Coronary artery (tissue), 2 donors: ENCODE measurements around the gene GTF2A1L.

ENCODE experiments used
- DNase-seq: peaks from one replicate; pipeline ENCODE4 v3.0.0-alpha.2; 2017; ENCODE audit warnings: low spot score
- H3K27ac ChIP-seq, 2 donors: fragments of 200-600 bp; sonication (generic); one replicate each; pipeline ENCODE4 v1.5.1; 2016 to 2019
- H3K4me3 ChIP-seq: fragments of 200-600 bp; sonication (generic); 2 replicates; pipeline ENCODE4 v1.5.1; 2016; ENCODE audit warnings: mild to moderate bottlenecking, moderate library complexity
- CTCF ChIP-seq: fragments of 200-600 bp; sonication (generic); IDR thresholded peaks from one replicate; pipeline ENCODE4 v1.5.1; 2019; ENCODE audit warnings: antibody characterized with exemption

GTF2A1L gene

DNA sequence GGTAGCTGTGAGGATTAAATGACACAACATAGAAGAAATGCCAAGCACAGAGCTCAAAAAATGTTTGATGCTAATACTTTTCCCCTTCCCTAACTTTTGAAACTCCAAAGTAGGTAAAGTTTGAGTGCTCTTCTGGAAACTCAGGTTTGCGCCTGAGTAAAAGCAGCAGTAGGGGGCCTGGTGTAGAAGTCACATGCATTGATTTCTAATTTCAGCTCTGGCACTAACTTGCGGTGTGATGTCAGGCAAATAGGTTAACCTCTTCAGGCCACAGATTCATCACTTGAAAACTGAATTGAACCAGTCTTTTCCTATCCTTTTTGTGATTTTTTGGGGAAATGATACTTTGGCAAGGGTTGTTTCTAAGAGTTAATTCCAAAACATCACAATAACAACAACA, 110.6 kb downstream of the GTF2A1L start:
- TF ChIP-seq CTCF, result no peak
- no peak overlapping the region for H3K4me3 ChIP-seq
- H3K27ac ChIP-seq, result no peak overlapping the region
- DNase-seq, result no peak

- Histone ChIP-seq H3K27ac (no peak overlapping the region), H3K4me3 (no peak overlapping the region)
- no peak for DNase-seq
- TF ChIP-seq CTCF, result no peak
These were observed 111.2 kb downstream of the GTF2A1L start for GRCh38 chr2:48728840-48729239.
